ENCODE data around the gene AAGAB. TPM values are rescaled to one million over a fixed set of nuclear protein-coding genes. Genes with fewer than 3 reads are reported as not detected.
A peak's percentile ranks its signal among the peaks of the same experiment; 100 is the strongest.

Gene AAGAB
- total RNA-seq, 1 donor from 2014 or later: 50.9 TPM

GRCh38 chr15:67176195-67176971, 78.1 kb downstream of the AAGAB start:
- H3K9me3 Mint-ChIP-seq: no peaks in the 10 kb centered on the region
- TF ChIP-seq, protein P1, sequence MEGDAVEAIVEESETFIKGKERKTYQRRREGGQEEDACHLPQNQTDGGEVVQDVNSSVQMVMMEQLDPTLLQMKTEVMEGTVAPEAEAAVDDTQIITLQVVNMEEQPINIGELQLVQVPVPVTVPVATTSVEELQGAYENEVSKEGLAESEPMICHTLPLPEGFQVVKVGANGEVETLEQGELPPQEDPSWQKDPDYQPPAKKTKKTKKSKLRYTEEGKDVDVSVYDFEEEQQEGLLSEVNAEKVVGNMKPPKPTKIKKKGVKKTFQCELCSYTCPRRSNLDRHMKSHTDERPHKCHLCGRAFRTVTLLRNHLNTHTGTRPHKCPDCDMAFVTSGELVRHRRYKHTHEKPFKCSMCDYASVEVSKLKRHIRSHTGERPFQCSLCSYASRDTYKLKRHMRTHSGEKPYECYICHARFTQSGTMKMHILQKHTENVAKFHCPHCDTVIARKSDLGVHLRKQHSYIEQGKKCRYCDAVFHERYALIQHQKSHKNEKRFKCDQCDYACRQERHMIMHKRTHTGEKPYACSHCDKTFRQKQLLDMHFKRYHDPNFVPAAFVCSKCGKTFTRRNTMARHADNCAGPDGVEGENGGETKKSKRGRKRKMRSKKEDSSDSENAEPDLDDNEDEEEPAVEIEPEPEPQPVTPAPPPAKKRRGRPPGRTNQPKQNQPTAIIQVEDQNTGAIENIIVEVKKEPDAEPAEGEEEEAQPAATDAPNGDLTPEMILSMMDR (conservative IDR thresholded peaks at IDR 0.05): no peak
- H3K4me3 Mint-ChIP-seq: no peak overlapping the region
- peaks cover 38% of the 10 kb centered on the region for H3K36me3 Mint-ChIP-seq
- no peak for DNase-seq (ENCODE audit: extremely low spot score, unreplicated experiment)
- peaks cover 3% of the 10 kb centered on the region for H3K27me3 Mint-ChIP-seq
- peaks cover 54% of the 10 kb centered on the region for H3K4me1 Mint-ChIP-seq (ENCODE audit: unreplicated experiment)
- H3K27ac Mint-ChIP-seq: peak overlapping the region; percentile 76

- TF ChIP-seq, protein P1 (conservative IDR thresholded peaks at IDR 0.05): no peak
- peaks cover 59% of the 10 kb centered on the region for H3K4me1 Mint-ChIP-seq (ENCODE audit: unreplicated experiment)
- DNase-seq (ENCODE audit: extremely low spot score, unreplicated experiment): no peak
- peak overlapping the region; percentile 76 for H3K27ac Mint-ChIP-seq
- H3K9me3 Mint-ChIP-seq: no peaks in the 10 kb centered on the region
- no peak overlapping the region for H3K4me3 Mint-ChIP-seq
- H3K27me3 Mint-ChIP-seq: peaks cover 3% of the 10 kb centered on the region
- H3K36me3 Mint-ChIP-seq: peaks cover 43% of the 10 kb centered on the region
Measured at GRCh38 chr15:67175643-67176071, 78.8 kb downstream of the AAGAB start.

GRCh38 chr15:67174864-67175573, 79.4 kb downstream of the AAGAB start:
- Mint-ChIP-seq H3K4me1 (ENCODE audit: unreplicated experiment) (peaks cover 65% of the 10 kb centered on the region), H3K9me3 (no peaks in the 10 kb centered on the region), H3K27ac (peak overlapping the region; percentile 77), H3K36me3 (peaks cover 47% of the 10 kb centered on the region), H3K27me3 (peaks cover 3% of the 10 kb centered on the region), H3K4me3 (peak overlapping the region; percentile 53)
- TF ChIP-seq, protein P1 (conservative IDR thresholded peaks at IDR 0.05): no peak
- DNase-seq (ENCODE audit: extremely low spot score, unreplicated experiment): no peak

GRCh38 chr15:67174446-67174845, 80.0 kb downstream of the AAGAB start:
- peak overlapping the region; percentile 41 for H3K27ac Mint-ChIP-seq
- peaks cover 71% of the 10 kb centered on the region for H3K4me1 Mint-ChIP-seq (ENCODE audit: unreplicated experiment)
- no peak for DNase-seq (ENCODE audit: extremely low spot score, unreplicated experiment)
- H3K27me3 Mint-ChIP-seq: peaks cover 3% of the 10 kb centered on the region
- no peaks in the 10 kb centered on the region for H3K9me3 Mint-ChIP-seq
- no peak overlapping the region for H3K4me3 Mint-ChIP-seq
- peaks cover 47% of the 10 kb centered on the region for H3K36me3 Mint-ChIP-seq
- TF ChIP-seq, protein P1 (conservative IDR thresholded peaks at IDR 0.05): no peak

- TF ChIP-seq, protein P1 (conservative IDR thresholded peaks at IDR 0.05): no peak
- no peak overlapping the region for H3K4me3 Mint-ChIP-seq
- peaks cover 3% of the 10 kb centered on the region for H3K27me3 Mint-ChIP-seq
- peak overlapping the region; percentile 53 for H3K27ac Mint-ChIP-seq
- DNase-seq (ENCODE audit: extremely low spot score, unreplicated experiment): no peak
- H3K4me1 Mint-ChIP-seq (ENCODE audit: unreplicated experiment): peaks cover 72% of the 10 kb centered on the region
- peaks cover 46% of the 10 kb centered on the region for H3K36me3 Mint-ChIP-seq
- H3K9me3 Mint-ChIP-seq: no peaks in the 10 kb centered on the region
Measured at GRCh38 chr15:67173786-67174185, 80.7 kb downstream of the AAGAB start.

All from type B pancreatic cell (in vitro differentiated cells).